DOHH2 (cell line): ENCODE results near the gene RALGDS.

Source experiments
- CTCF ChIP-seq: fragments of 200-600 bp; sonication (generic); IDR thresholded peaks from one replicate; pipeline ENCODE4 v1.5.1; 2014; ENCODE audit warnings: antibody characterized with exemption, mild to moderate bottlenecking, low read depth, low read length; ENCODE audit not compliant: poor library complexity, severe bottlenecking
- EZH2phosphoT487 ChIP-seq: fragments of 200-600 bp; sonication (generic); IDR thresholded peaks from 2 replicates; pipeline ENCODE4 v1.6.1; 2017; ENCODE audit warnings: borderline replicate concordance, mild to moderate bottlenecking, antibody characterized with exemption, low read length, moderate library complexity, mixed read lengths

GRCh38 chr9:133146746-133147411 is 25.8 kb upstream of the RALGDS start:
- TF ChIP-seq EZH2phosphoT487: no peak
- no peak for TF ChIP-seq CTCF
